K562 (cell line): Measurements from ENCODE around the gene TBC1D16. TPM values are rescaled to one million over a fixed set of nuclear protein-coding genes. Genes with fewer than 3 reads are reported as not detected.
A peak's percentile ranks its signal among the peaks of the same experiment; 100 is the strongest.

Source experiments
- CTCFL ChIP-seq: IDR thresholded peaks from 2 replicates; pipeline ENCODE4 v1.6.1; 2011; ENCODE audit warnings: borderline replicate concordance, low read depth, mild to moderate bottlenecking, moderate library complexity, low read length; ENCODE audit not compliant: insufficient read depth, poor library complexity, severe bottlenecking
- MAZ ChIP-seq, 2 experiments: fragments of 450-650 bp in 1 of 2; sonication (generic) in 1 of 2; formaldehyde crosslinking; IDR thresholded peaks in 1 of 2; conservative IDR thresholded peaks in 1 of 2; 2 replicates each; pipeline versions ENCODE4 v1.4.0 to v1.5.0; 2020; ENCODE audit warnings: mild to moderate bottlenecking in 1 of 2, missing genetic modification reagents in 1 of 2
- SAP30 ChIP-seq: fragments of 200-600 bp; sonication (generic); IDR thresholded peaks from 2 replicates; pipeline ENCODE4 v1.6.1; 2012; ENCODE audit warnings: borderline replicate concordance, low read depth, mild to moderate bottlenecking, moderate library complexity, low read length, control low read depth, inconsistent platforms; ENCODE audit not compliant: insufficient read depth, poor library complexity, severe bottlenecking
- polyA plus RNA-seq, 8 experiments: library from polyadenylated mRNA; depleted of rRNA in 4 of 8; stranded (reverse) in 5 of 8; unstranded in 3 of 8; fragments of >200 nt; fragmentation: Nextera tagmentation in 2 of 8; fragmentation: Illumina TruSeq in 1 of 8; extraction: Ambion mirVana in 2 of 8; extraction: Trizol in 1 of 8; gene quantifications; 2 replicates each; pipeline versions ENCODE4 v1.2.1 to v1.2.3, GENCODE V29; 2011 to 2014; ENCODE audit warnings: inconsistent platforms in 1 of 8, missing spikeins in 1 of 8
- total RNA-seq, 7 experiments: library from RNA; depleted of rRNA in 6 of 7; stranded (reverse); fragments of >200 nt in 6 of 7; fragmentation: Illumina TruSeq in 2 of 7; extraction: Trizol in 2 of 7; gene quantifications; 2 replicates each; pipeline versions ENCODE4 v1.2.1 to v1.2.3, GENCODE V29; 2011 to 2021; ENCODE audit warnings: low replicate concordance in 1 of 7
- TF ChIP-seq, protein P1 (sequence below), 2 experiments: fragments of 450-650 bp; formaldehyde crosslinking in 1 of 2; IDR thresholded peaks; 2 replicates each; pipeline versions ENCODE4 v1.4.0 to v1.6.1; 2014 to 2020; ENCODE audit warnings: mild to moderate bottlenecking in 2 of 2, borderline replicate concordance in 1 of 2, low read depth in 1 of 2
- TF ChIP-seq, protein P2 (sequence below), 3 experiments: IDR thresholded peaks in 2 of 3; conservative IDR thresholded peaks in 1 of 3; 2 replicates each; pipeline ENCODE4 v1.5.1; 2011 to 2012; ENCODE audit warnings: low read length in 3 of 3, mild to moderate bottlenecking in 3 of 3, control low read depth in 2 of 3, improper control_type of control experiment in 1 of 3, inconsistent platforms in 1 of 3, low read depth in 1 of 3, mixed read lengths in 1 of 3, moderate library complexity in 1 of 3; ENCODE audit not compliant: insufficient read depth in 2 of 3

The TBC1D16 gene
- total and polyA plus RNA-seq, 9 of the 15 experiments (the other 6 are each of a cell fraction or from before 2014, with no cell fraction given) = 0.01 to 0.20 (median 0.03) TPM; not detected in 1

GRCh38 chr17:79974566-79975497 lies 60.8 kb downstream of the TBC1D16 start (continued):
- TF ChIP-seq, protein P1, sequence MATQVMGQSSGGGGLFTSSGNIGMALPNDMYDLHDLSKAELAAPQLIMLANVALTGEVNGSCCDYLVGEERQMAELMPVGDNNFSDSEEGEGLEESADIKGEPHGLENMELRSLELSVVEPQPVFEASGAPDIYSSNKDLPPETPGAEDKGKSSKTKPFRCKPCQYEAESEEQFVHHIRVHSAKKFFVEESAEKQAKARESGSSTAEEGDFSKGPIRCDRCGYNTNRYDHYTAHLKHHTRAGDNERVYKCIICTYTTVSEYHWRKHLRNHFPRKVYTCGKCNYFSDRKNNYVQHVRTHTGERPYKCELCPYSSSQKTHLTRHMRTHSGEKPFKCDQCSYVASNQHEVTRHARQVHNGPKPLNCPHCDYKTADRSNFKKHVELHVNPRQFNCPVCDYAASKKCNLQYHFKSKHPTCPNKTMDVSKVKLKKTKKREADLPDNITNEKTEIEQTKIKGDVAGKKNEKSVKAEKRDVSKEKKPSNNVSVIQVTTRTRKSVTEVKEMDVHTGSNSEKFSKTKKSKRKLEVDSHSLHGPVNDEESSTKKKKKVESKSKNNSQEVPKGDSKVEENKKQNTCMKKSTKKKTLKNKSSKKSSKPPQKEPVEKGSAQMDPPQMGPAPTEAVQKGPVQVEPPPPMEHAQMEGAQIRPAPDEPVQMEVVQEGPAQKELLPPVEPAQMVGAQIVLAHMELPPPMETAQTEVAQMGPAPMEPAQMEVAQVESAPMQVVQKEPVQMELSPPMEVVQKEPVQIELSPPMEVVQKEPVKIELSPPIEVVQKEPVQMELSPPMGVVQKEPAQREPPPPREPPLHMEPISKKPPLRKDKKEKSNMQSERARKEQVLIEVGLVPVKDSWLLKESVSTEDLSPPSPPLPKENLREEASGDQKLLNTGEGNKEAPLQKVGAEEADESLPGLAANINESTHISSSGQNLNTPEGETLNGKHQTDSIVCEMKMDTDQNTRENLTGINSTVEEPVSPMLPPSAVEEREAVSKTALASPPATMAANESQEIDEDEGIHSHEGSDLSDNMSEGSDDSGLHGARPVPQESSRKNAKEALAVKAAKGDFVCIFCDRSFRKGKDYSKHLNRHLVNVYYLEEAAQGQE (IDR thresholded peaks at IDR 0.05; ENCODE audit: borderline replicate concordance) = peak; percentile 35; the same call in 1 of the 2 replicates
- TF ChIP-seq, protein P1 (CRISPR knock-in tag; IDR thresholded peaks at IDR 0.05; ENCODE audit: low read depth) = no peak
- peak; percentile 20 for TF ChIP-seq CTCFL
- TF ChIP-seq SAP30 = no peak
- TF ChIP-seq, protein P2, sequence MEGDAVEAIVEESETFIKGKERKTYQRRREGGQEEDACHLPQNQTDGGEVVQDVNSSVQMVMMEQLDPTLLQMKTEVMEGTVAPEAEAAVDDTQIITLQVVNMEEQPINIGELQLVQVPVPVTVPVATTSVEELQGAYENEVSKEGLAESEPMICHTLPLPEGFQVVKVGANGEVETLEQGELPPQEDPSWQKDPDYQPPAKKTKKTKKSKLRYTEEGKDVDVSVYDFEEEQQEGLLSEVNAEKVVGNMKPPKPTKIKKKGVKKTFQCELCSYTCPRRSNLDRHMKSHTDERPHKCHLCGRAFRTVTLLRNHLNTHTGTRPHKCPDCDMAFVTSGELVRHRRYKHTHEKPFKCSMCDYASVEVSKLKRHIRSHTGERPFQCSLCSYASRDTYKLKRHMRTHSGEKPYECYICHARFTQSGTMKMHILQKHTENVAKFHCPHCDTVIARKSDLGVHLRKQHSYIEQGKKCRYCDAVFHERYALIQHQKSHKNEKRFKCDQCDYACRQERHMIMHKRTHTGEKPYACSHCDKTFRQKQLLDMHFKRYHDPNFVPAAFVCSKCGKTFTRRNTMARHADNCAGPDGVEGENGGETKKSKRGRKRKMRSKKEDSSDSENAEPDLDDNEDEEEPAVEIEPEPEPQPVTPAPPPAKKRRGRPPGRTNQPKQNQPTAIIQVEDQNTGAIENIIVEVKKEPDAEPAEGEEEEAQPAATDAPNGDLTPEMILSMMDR (IDR thresholded peaks at IDR 0.05 in 2 of 3, conservative IDR thresholded peaks at IDR 0.05 in 1 of 3; ENCODE audit: insufficient read depth in 2 of 3, low read depth in 1 of 3, low read length in 3 of 3) = peak; percentile 65 to 81 (median 73)
- TF ChIP-seq MAZ (CRISPR knock-in tag; conservative IDR thresholded peaks at IDR 0.05 in 1 of 2, IDR thresholded peaks at IDR 0.05 in 1 of 2) = peak in 1 of 2 experiments; percentile 68; a peak in 2 of 4 replicates
